Endothelial cell of umbilical vein (primary cell): ENCODE measurements around the gene DGKH. TPM values are rescaled to one million over a fixed set of nuclear protein-coding genes. Genes with fewer than 3 reads are reported as not detected.

Experiments used
- BruUV-seq: library from RNA; stranded (reverse); fragments of 400-500 nt; replicated peaks from 2 replicates; lab custom pipeline; 2021; lab: Mats Ljungman, UMichigan
- CTCF ChIA-PET: fragments of 300-600, 350-600 bp; sonication (Branson Sonifier 250); formaldehyde crosslinking; loops from one replicate; lab custom pipeline; 2021; ENCODE audit warnings: antibody characterized with exemption, inconsistent platforms; lab: Charles Lee
- POLR2A ChIA-PET: fragments of 300-600, 350-600 bp; sonication (Branson Sonifier 250); formaldehyde crosslinking; loops from one replicate; lab custom pipeline; 2021; ENCODE audit warnings: antibody characterized with exemption, inconsistent platforms; lab: Charles Lee
- DNase-seq: peaks from one replicate; pipeline ENCODE4 v3.0.0-alpha.2; 2011; ENCODE audit warnings: low read depth, low spot score
- FAIRE-seq: peaks from 2 replicates; lab custom pipeline; 2011; peaks lifted over from hg19 to GRCh38; lab: Jason Lieb, UNC
- H2AFZ ChIP-seq: 2 replicates; pipeline ENCODE4 v1.6.0; 2012; ENCODE audit warnings: low read depth, low read length, control low read depth, inconsistent platforms
- H3K27ac ChIP-seq: 2 replicates; pipeline ENCODE4 v1.5.1; 2011; ENCODE audit warnings: low read depth, mild to moderate bottlenecking, control low read depth, low read length, moderate library complexity; ENCODE audit not compliant: insufficient read depth
- H3K27me3 ChIP-seq, 2 experiments: 2 replicates each; pipeline versions ENCODE4 v1.6.0 to v1.6.1; 2011; ENCODE audit warnings: low read length in 2 of 2, mixed read lengths in 1 of 2; ENCODE audit not compliant: control insufficient read depth in 2 of 2, insufficient read depth in 2 of 2
- H3K36me3 ChIP-seq, 2 experiments: 2 replicates in 1 of 2; 3 replicates in 1 of 2; pipeline ENCODE4 v1.5.1; 2011; ENCODE audit warnings: low read length in 2 of 2, mild to moderate bottlenecking in 1 of 2, moderate library complexity in 1 of 2; ENCODE audit not compliant: control insufficient read depth in 2 of 2, insufficient read depth in 2 of 2; ENCODE audit errors: extremely low read depth in 1 of 2
- H3K4me1 ChIP-seq: 3 replicates; pipeline ENCODE4 v1.5.1; 2011; ENCODE audit warnings: mild to moderate bottlenecking, low read length; ENCODE audit not compliant: control insufficient read depth, insufficient read depth; ENCODE audit errors: extremely low read depth
- H3K4me2 ChIP-seq: 2 replicates; pipeline ENCODE4 v1.6.1; 2011; ENCODE audit warnings: low read length, control low read depth, mixed read lengths; ENCODE audit not compliant: insufficient read depth
- H3K4me3 ChIP-seq, 3 experiments: fragments of 200-600 bp in 1 of 3; sonication (generic), shearing (Covaris generic) in 1 of 3; replicated peaks in 1 of 3; 2 replicates each; pipeline ENCODE4 v1.5.1; 2011 to 2016; ENCODE audit warnings: control low read depth in 3 of 3, low read length in 3 of 3, mild to moderate bottlenecking in 2 of 3, inconsistent platforms in 1 of 3, low read depth in 1 of 3, moderate library complexity in 1 of 3; ENCODE audit not compliant: insufficient read depth in 1 of 3
- H3K79me2 ChIP-seq: 2 replicates; pipeline ENCODE4 v1.6.0; 2012; ENCODE audit warnings: low read length, inconsistent platforms; ENCODE audit not compliant: control insufficient read depth, insufficient read depth
- H3K9ac ChIP-seq: replicated peaks from 2 replicates; pipeline ENCODE3; 2011; ENCODE audit warnings: low read length, control low read depth; ENCODE audit not compliant: insufficient read depth; ENCODE audit errors: extremely low read depth
- H3K9me1 ChIP-seq: replicated peaks from 3 replicates; pipeline ENCODE4 v1.6.0; 2011; ENCODE audit warnings: mild to moderate bottlenecking, low read length; ENCODE audit not compliant: control insufficient read depth, insufficient read depth; ENCODE audit errors: extremely low read depth
- H3K9me3 ChIP-seq: replicated peaks from 2 replicates; pipeline ENCODE4 v1.5.1; 2012; ENCODE audit warnings: low read length, inconsistent platforms; ENCODE audit not compliant: control insufficient read depth, insufficient read depth
- H4K20me1 ChIP-seq: replicated peaks from 2 replicates; pipeline ENCODE3; 2011; ENCODE audit warnings: mild to moderate bottlenecking, low read length; ENCODE audit not compliant: control insufficient read depth, insufficient read depth; ENCODE audit errors: extremely low read depth
- FOS ChIP-seq: IDR thresholded peaks from 2 replicates; pipeline ENCODE4 v1.6.1; 2011; ENCODE audit warnings: mild to moderate bottlenecking, low read length, moderate library complexity, borderline replicate concordance; ENCODE audit not compliant: insufficient read depth
- GATA2 ChIP-seq: IDR thresholded peaks from 2 replicates; pipeline ENCODE4 v1.7.0; 2011; ENCODE audit warnings: low read depth, mild to moderate bottlenecking, moderate library complexity, mixed read lengths, low read length; ENCODE audit not compliant: insufficient read length, insufficient read depth
- JUN ChIP-seq: IDR thresholded peaks from 2 replicates; pipeline ENCODE4 v1.6.1; 2011; ENCODE audit warnings: borderline replicate concordance, low read depth; ENCODE audit not compliant: insufficient read length, insufficient read depth
- MYC ChIP-seq: IDR thresholded peaks from one replicate; pipeline ENCODE4 v1.6.1; 2011; ENCODE audit warnings: mild to moderate bottlenecking, low read depth, low read length
- POLR2A ChIP-seq: IDR thresholded peaks from 2 replicates; pipeline ENCODE4 v1.6.1; 2012; ENCODE audit warnings: low read depth, mild to moderate bottlenecking, control low read depth, low read length
- POLR2AphosphoS5 ChIP-seq: IDR thresholded peaks from 2 replicates; pipeline ENCODE4 v1.6.1; 2012; ENCODE audit warnings: low read depth, mild to moderate bottlenecking, control low read depth, low read length, moderate library complexity; ENCODE audit not compliant: insufficient read depth
- dilution Hi-C: fragments of 300-500 bp; cut with MboI; formaldehyde crosslinking; loops from one replicate; pipeline ENCODE4 v1.15.0; 2019; ENCODE audit warnings: low sequenced_read_pairs; ENCODE audit not compliant: extremely low pct_ligation_motif_present
- intact Hi-C: fragments of 100-400 bp; cut with micrococcal nuclease; formaldehyde crosslinking; loops from one replicate; pipeline ENCODE4 v1.10.0; 2022
- polyA plus RNA-seq, 4 experiments: library from polyadenylated mRNA; depleted of rRNA in 3 of 4; stranded (reverse) in 3 of 4; unstranded in 1 of 4; fragments of >200 nt; gene quantifications; 2 replicates each; pipeline versions ENCODE4 v1.2.1 to v1.2.3, GENCODE V29; 2011 to 2012; ENCODE audit warnings: missing spikeins in 1 of 4
- total RNA-seq: library from RNA; stranded (reverse); gene quantifications from 2 replicates; pipeline ENCODE4 v1.2.3, GENCODE V29; 2021
- TF ChIP-seq, protein P1 (sequence below): IDR thresholded peaks from 2 replicates; pipeline ENCODE4 v1.6.1; 2011; ENCODE audit not compliant: insufficient read depth, insufficient read length

DGKH gene
- total and polyA plus RNA-seq, 2 donors (not counting 3 experiments of a cell fraction or from before 2014, with no cell fraction given) = 4.1 to 30.1 TPM

DNA sequence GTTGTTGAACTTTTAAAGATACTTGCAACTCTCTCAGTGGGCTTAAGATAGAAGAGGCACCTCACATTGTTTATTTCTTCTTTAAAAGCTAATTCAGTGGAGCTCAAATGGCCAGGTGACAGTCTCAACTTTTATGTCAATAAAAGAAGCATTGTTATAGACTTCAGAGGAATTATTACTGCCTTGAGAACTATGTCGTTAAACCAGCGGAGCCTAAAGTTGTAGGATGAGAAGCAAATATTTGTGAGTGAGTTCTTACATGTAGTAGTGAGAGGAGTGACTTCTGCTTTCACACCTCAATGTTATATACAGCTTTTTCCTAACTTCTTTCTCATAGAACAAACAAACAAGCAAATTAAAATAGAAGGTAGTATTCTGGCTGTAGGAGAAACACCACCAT, 31.2 kb upstream of the DGKH start:
- no peak overlapping the region for H3K4me3 ChIP-seq
- no peak overlapping the region for H3K4me2 ChIP-seq
- intact Hi-C loops = no loop called here
- no peak overlapping the region for H2AFZ ChIP-seq
- H3K9me3 ChIP-seq = no peaks in the 10 kb centered on the region
- H4K20me1 ChIP-seq = no peaks in the 10 kb centered on the region
- no peak for TF ChIP-seq GATA2
- TF ChIP-seq FOS = no peak
- TF ChIP-seq POLR2AphosphoS5 = no peak
- TF ChIP-seq JUN = no peak
- no peak for TF ChIP-seq MYC
- TF ChIP-seq, protein P1, sequence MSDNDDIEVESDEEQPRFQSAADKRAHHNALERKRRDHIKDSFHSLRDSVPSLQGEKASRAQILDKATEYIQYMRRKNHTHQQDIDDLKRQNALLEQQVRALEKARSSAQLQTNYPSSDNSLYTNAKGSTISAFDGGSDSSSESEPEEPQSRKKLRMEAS = no peak
- TF ChIP-seq POLR2A = no peak
- peaks cover 0 to 1% of the 10 kb centered on the region in 2 experiments for H3K27me3 ChIP-seq
- POLR2A ChIA-PET = no interaction called here
- no peak overlapping the region for H3K9ac ChIP-seq
- no TSS peak for BruUV-seq
- H3K27ac ChIP-seq = no peak overlapping the region
- dilution Hi-C loops = no loop called here
- no peaks in the 10 kb centered on the region for H3K9me1 ChIP-seq
- H3K36me3 ChIP-seq = no peaks in the 10 kb centered on the region
- peaks cover under 1% of the 10 kb centered on the region for H3K4me1 ChIP-seq
- FAIRE-seq (no peak), DNase-seq (no peak)
- CTCF ChIA-PET = no interaction called here
- H3K79me2 ChIP-seq = no peaks in the 10 kb centered on the region

DNA sequence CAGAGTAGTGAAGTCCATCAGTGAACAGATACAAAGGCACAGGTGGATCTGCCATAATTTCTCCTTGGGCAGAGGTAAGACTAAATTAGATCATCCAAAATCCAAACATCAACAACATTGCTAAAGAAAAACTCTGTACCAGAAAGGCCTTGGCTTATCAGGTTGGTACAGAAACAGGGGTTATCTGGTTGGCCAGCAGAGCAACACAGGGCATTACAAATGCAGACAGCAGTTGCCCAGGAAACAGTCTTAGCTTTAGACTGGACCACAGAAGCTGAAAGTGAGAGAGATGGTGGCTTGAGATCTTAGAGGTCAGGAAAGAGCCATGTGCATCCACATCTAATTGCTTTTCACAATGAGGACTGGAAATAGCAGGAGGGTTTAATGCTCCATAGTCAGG, 26.6 kb upstream of the DGKH start:
- Histone ChIP-seq H3K9ac (no peak overlapping the region), H3K4me3 (no peak overlapping the region), H3K27me3 (no peaks in the 10 kb centered on the region), H3K4me2 (no peak overlapping the region), H2AFZ (no peak overlapping the region), H4K20me1 (no peaks in the 10 kb centered on the region), H3K4me1 (peaks cover 11% of the 10 kb centered on the region), H3K9me1 (no peaks in the 10 kb centered on the region), H3K9me3 (no peaks in the 10 kb centered on the region), H3K27ac (no peak overlapping the region), H3K79me2 (no peaks in the 10 kb centered on the region), H3K36me3 (no peaks in the 10 kb centered on the region)
- dilution Hi-C loops (no loop called here), intact Hi-C loops (no loop called here)
- no peak for TF ChIP-seq MYC
- no peak for TF ChIP-seq POLR2A
- BruUV-seq = no TSS peak
- no peak for DNase-seq
- ChIA-PET CTCF (no interaction called here), POLR2A (no interaction called here)
- no peak for FAIRE-seq
